DOHH2 (cell line): ENCODE results near the gene BAIAP2.

ENCODE experiments used
- CTCF ChIP-seq: fragments of 200-600 bp; sonication (generic); IDR thresholded peaks from one replicate; pipeline ENCODE4 v1.5.1; 2014; ENCODE audit warnings: antibody characterized with exemption, mild to moderate bottlenecking, low read depth, low read length; ENCODE audit not compliant: poor library complexity, severe bottlenecking
- EZH2phosphoT487 ChIP-seq: fragments of 200-600 bp; sonication (generic); IDR thresholded peaks from 2 replicates; pipeline ENCODE4 v1.6.1; 2017; ENCODE audit warnings: borderline replicate concordance, mild to moderate bottlenecking, antibody characterized with exemption, low read length, moderate library complexity, mixed read lengths

GRCh38 chr17:81026266-81027036 lies 8.5 kb upstream of the BAIAP2 start:
- no peak for TF ChIP-seq CTCF
- TF ChIP-seq EZH2phosphoT487, result no peak
